Measurements from ENCODE around the gene HTRA3.

DNA sequence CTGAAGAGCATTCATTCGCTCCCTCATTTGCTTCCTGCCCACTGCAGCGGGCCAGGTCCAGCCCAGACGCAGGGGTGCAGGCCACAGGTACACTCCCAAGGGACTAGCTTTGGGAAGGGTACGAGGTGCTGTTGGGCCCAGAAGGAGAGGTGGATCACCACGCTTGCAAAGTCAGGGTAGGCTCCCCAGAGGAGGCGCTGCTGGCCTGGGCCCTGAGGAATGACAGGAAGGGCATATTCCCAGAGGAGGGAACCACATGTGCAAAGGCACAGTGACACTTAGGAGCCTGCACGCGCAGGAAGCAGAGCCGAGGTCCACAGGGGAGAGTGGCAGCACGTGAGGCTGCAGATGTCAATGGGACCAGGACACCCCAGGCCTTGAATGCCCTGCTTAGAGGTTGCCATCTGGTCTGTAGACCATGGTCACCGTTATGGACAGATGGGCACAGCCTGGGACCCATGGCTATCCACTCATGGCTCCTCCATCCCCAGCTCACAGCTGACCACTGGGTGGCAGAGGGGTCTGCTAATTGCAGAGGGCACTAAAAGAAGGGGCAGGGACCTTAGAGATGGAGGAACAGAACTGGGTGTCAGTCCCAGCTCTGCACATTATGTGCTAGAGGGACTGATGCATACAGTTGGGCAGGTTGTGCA lies 7.9 kb downstream of the HTRA3 start:
- TF ChIP-seq CTCF (conservative IDR thresholded peaks at IDR 0.05; ENCODE audit: low read depth, low read length) (no peak), EZH2phosphoT487 (IDR thresholded peaks at IDR 0.05; ENCODE audit: borderline replicate concordance, low read length) (no peak)
